ENCODE measurements around the gene IRAK3.
A peak's percentile ranks its signal among the peaks of the same experiment; 100 is the strongest.
"Not testable (repeated sequence)": the region's sequence is repeated elsewhere in the genome, so short reads cannot be mapped to it uniquely, and the experiment has no call there.

IRAK3 gene

GRCh38 chr12:66164349-66164821, 24.6 kb upstream of the IRAK3 start:
- Mint-ChIP-seq H3K9me3 (peaks cover 12% of the 10 kb centered on the region), H3K4me1 (peaks cover 72% of the 10 kb centered on the region), H3K27ac (peak overlapping the region; percentile 76), H3K36me3 (peaks cover 60% of the 10 kb centered on the region), H3K4me3 (no peak overlapping the region)
- DNase-seq (ENCODE audit: low spot score in 2 of 2), result no peak
- no peak for ATAC-seq

DNA sequence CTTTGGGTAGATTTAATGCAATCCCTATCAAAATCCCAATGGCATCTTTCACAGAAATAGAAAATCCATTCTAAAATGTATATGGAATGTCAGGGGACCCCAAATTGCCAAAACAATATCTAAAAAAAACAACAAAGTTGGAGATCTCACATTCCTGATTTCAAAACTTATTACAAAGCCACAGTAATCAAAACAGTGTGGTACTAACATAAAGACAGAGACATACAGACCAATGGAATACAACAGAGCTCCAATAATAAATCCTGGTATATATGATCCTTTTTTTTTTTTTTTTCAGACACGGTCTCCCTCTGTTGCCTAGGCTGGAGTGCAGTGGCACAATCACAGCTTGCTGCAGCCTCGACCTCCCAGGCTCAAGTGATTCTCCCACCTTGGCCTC, 23.9 kb upstream of the IRAK3 start:
- H3K36me3 Mint-ChIP-seq, result peaks cover 60% of the 10 kb centered on the region
- H3K9me3 Mint-ChIP-seq, result peaks cover 12% of the 10 kb centered on the region

GRCh38 chr12:66166561-66166960, 22.5 kb upstream of the IRAK3 start:
- ATAC-seq, result no peak

More for the DNA sequence above, 23.9 kb upstream of the IRAK3 start:
- Mint-ChIP-seq H3K4me1 (peaks cover 67% of the 10 kb centered on the region), H3K4me3 (no peak overlapping the region), H3K27ac (no peak overlapping the region)
- DNase-seq (ENCODE audit: low spot score in 2 of 2) (no peak), ATAC-seq (no peak)

GRCh38 chr12:66168410-66168809, 20.6 kb upstream of the IRAK3 start:
- peak overlapping the region; percentile 95 for H3K4me3 Mint-ChIP-seq
- peaks cover 12% of the 10 kb centered on the region for H3K9me3 Mint-ChIP-seq
- peak overlapping the region; percentile 99 for H3K27ac Mint-ChIP-seq
- ATAC-seq (no peak), DNase-seq (ENCODE audit: low spot score in 2 of 2) (no peak)
- peaks cover 46% of the 10 kb centered on the region for H3K36me3 Mint-ChIP-seq
- H3K4me1 Mint-ChIP-seq, result peaks cover 58% of the 10 kb centered on the region

More at GRCh38 chr12:66166561-66166960, 22.5 kb upstream of the IRAK3 start:
- no peak overlapping the region for H3K4me3 Mint-ChIP-seq
- H3K36me3 Mint-ChIP-seq, result peaks cover 53% of the 10 kb centered on the region
- peaks cover 12% of the 10 kb centered on the region for H3K9me3 Mint-ChIP-seq
- peak overlapping the region; percentile 15 for H3K27ac Mint-ChIP-seq
- peaks cover 75% of the 10 kb centered on the region for H3K4me1 Mint-ChIP-seq
- no peak for DNase-seq (ENCODE audit: low spot score in 2 of 2)

DNA sequence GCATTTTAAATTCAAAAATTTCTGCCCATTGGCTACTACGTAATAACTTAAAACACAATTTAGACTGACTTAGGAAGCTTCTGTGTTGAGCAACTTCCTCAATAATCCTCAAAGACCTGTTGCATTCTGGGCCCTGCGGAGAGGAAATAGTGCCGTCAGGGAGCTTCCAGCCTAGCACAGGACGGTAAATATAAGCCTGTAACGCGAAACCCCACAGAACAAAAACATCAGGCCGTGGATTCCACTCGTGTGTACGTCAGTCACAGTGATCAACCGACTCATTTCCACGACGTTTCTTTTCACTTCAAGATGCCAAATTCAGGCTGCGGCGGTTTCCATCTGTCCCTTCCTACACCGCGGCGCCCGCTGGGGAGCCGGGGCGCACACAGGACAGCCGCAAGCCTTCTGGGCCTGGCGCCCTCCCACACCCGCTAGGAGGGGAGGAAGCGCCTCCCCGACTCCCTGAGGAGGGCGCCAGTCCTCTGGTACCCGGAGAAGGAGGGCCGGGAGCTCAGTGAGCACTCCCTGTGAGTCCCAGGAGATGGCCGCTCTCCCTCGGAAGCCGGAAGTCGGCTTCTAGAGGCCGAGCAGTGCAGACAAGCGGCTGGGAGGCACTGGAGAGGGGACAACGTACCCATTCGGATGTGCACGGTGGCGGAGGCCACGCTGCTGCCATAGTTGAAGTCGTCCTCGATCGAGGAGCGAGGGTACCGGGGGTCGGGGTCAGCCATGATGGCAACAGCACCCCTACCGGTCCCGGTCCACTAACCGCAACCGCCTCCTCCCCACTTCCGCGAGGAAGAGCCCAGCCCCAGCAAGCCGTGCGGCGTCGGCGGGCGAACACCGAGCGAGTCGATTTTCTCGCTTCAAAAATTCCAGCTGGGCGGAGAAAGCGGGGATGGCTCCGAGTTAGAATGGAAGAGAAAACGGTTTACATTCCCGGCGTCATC, 19.5 kb upstream of the IRAK3 start, which contains the start of gene TMBIM4:
TSS of gene TMBIM4 (minus strand) at position 776 of the 950 bp plus-strand sequence. CDS start at position 731, 45 bp downstream.
- Mint-ChIP-seq H3K36me3 (peaks cover 43% of the 10 kb centered on the region), H3K4me1 (peaks cover 47% of the 10 kb centered on the region), H3K9me3 (peaks cover 10% of the 10 kb centered on the region), H3K27ac (peak within 1 kb of the TSS; percentile 99), H3K4me3 (peak within 1 kb of the TSS; percentile 95)
- peak; percentile 90 for ATAC-seq
- DNase-seq (ENCODE audit: low spot score in 2 of 2), result peak; percentile 75 to 92

DNA sequence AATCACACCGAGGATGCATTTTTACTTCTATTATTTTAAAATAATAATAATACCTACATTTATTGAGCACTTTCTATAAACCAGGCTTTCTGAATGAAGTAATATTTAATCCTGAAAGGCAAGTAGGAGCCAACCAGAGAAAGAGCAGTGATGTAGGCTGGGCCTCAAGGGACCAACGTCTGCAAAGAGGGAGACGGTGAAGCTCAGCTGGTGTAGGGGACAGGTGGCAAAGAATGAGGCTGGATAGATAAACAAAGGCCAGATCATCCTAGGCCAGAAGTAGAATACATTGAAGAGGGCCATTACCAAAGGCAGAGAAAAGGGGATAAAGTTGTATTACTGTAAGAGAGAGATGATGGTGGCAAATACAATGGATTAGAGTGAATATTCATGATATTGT, 18.4 kb upstream of the IRAK3 start:
- H3K4me3 Mint-ChIP-seq, result peak overlapping the region; percentile 95
- H3K4me1 Mint-ChIP-seq, result peaks cover 36% of the 10 kb centered on the region
- H3K36me3 Mint-ChIP-seq, result peaks cover 33% of the 10 kb centered on the region
- ATAC-seq, result no peak
- no peak for DNase-seq (ENCODE audit: low spot score in 2 of 2)
- peak overlapping the region; percentile 99 for H3K27ac Mint-ChIP-seq
- H3K9me3 Mint-ChIP-seq, result peaks cover 3% of the 10 kb centered on the region

DNA sequence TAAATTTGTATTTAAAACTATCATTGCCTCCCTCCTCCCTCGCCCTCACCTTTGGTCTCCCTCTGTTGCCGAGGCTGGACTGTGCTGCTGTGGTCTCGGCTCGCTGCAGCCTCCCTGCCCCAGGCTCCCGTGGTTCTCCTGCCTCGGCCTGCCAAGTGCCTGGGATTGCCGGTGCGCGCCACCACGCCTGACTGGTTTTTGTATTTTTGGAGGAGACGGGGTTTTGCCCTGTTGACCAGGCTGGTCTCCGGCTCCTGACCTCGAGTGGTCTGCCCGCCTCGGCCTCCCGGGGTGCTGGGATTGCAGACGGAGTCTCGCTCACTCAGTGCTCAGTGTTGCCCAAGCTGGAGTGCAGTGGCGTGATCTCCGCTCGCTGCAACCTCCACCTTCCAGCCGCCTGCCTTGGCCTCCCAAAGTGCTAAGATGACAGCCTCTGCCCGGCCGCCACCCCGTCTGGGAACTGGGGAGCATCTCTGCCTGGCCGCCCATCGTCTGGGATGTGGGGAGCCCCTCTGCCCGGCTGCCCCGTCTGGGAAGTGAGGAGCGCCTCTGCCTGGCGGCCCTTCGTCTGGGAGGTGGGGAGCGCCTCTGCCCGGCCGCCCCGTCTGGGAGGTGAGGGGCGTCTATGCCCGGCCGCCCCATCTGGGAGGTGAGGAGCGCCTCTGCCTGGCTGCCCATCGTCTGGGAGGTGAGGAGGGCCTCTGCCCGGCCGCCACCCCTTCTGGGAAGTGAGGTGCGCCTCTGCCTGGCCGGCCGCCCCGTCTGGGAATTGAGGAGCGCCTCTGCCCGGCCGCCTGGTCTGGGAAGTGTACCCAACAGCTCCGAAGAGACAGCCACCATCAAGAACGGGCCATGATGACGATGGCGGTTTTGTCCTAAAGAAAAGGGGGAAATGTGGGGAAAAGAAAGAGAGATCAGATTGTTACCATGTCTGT, 14.4 kb upstream of the IRAK3 start:
- not testable (repeated sequence) for H3K36me3 Mint-ChIP-seq; H3K4me1 Mint-ChIP-seq; ATAC-seq; H3K9me3 Mint-ChIP-seq; H3K27ac Mint-ChIP-seq; H3K4me3 Mint-ChIP-seq; DNase-seq (ENCODE audit: low spot score in 2 of 2)

DNA sequence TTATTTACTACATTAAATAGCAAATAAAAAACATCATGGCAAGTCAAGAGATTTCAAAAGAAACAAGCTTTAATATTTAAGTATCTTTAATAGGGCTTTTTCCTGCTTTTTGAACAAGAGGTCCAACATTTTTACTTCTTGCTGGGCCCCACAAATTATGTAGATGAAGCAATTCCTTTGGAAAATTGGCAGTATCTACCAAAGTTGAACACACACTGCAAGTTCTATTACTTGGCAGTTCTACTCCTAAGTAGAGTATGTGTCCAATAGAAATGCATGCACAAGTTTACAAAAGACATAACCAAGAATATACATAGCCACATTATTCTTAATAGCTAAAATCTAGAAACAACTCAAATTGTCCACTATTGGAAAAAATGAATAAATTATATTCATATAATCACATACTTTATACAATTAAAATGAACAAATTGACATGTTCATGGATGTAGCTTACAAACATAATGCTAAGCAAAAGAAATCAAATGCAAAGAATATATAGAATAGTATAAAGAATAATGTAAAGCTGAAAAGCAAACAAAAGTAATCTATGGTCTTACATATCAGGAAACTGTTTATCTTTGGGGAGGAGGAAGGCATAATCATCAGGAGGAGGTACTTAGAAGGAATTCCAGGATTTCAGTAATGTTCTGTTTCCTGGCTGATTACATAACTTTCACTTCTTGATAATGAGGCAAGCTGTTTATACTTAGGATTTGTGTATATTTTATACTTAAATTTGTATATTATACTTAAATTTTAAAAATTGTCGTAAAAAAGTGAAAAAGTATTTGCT, 12.7 kb upstream of the IRAK3 start:
- Mint-ChIP-seq H3K4me1 (no peaks in the 10 kb centered on the region), H3K27ac (no peak overlapping the region), H3K4me3 (no peak overlapping the region), H3K36me3 (no peaks in the 10 kb centered on the region), H3K9me3 (no peaks in the 10 kb centered on the region)
- DNase-seq (ENCODE audit: low spot score in 2 of 2), result no peak
- no peak for ATAC-seq

DNA sequence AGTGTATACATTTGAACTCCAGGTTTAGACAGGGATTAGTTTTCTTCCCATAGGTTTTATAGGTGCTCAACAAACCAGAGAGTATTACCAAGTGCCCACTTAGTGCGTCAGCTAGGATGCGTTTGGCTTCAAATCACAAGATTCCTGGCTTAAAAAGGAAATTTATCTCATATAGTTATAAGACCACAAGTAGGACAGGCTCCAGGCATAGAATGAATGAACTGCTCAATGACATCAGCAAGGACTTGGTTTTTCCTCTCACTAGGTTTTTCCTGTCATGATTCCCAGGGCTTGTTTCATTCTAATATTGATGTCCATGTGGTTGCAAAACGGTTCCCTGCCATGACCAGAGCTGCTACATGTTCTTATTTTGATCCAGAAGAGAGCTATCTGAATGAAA, 6.1 kb upstream of the IRAK3 start:
- no peak for ATAC-seq
- Mint-ChIP-seq H3K4me3 (no peak overlapping the region), H3K36me3 (no peaks in the 10 kb centered on the region), H3K4me1 (no peaks in the 10 kb centered on the region), H3K9me3 (peaks cover 6% of the 10 kb centered on the region), H3K27ac (no peak overlapping the region)
- no peak for DNase-seq (ENCODE audit: low spot score in 2 of 2)

DNA sequence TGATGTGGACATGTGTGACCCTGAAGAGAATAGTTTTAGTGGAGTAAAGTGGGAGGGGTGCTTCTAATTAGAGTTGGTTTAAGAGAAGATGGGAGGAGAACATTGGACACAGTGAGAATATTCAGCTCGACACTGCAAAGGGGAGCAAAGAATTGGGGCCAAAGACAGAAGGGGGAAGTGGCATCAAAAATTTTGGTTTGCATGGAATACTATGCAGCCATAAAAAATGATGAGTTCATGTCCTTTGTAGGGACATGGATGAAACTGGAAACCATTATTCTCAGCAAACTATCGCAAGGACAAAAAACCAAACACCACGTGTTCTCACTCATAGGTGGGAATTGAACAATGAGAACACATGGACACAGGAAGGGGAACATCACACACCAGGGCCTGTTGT, 4.2 kb upstream of the IRAK3 start:
- not testable (repeated sequence) for H3K4me1 Mint-ChIP-seq

GRCh38 chr12:66187036-66187435, 2.0 kb upstream of the IRAK3 start:
- peaks cover 6% of the 10 kb centered on the region for H3K9me3 Mint-ChIP-seq
- no peak for ATAC-seq
- H3K4me3 Mint-ChIP-seq, result no peak overlapping the region
- peaks cover 5% of the 10 kb centered on the region for H3K4me1 Mint-ChIP-seq
- H3K27ac Mint-ChIP-seq, result no peak overlapping the region
- no peaks in the 10 kb centered on the region for H3K36me3 Mint-ChIP-seq
- no peak for DNase-seq (ENCODE audit: low spot score in 2 of 2)

More for the DNA sequence above, 4.2 kb upstream of the IRAK3 start:
- not testable (repeated sequence) for ATAC-seq; H3K4me3 Mint-ChIP-seq; H3K9me3 Mint-ChIP-seq; H3K27ac Mint-ChIP-seq; DNase-seq (ENCODE audit: low spot score in 2 of 2); H3K36me3 Mint-ChIP-seq

DNA sequence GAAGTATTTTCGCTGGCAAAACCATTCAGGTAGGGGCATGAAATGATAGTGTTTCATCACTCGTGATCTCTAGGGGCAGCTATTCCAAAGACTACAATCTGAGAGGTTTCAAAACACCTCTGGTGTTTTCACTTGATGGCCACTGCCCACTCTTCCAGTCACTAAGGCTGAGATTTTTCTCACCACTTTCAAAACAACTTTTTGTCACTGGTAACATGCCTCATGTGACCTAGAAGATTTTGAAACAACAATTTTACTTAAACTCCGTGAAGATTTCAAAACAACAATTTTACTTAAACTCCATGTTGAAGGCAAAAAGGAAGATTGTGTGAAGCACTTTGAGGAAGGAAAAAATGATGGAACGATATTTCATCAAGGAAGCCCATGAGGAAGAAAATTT, 1.2 kb upstream of the IRAK3 start:
- ATAC-seq (no peak), DNase-seq (ENCODE audit: low spot score in 2 of 2) (no peak)
- peaks cover 6% of the 10 kb centered on the region for H3K9me3 Mint-ChIP-seq
- no peak overlapping the region for H3K27ac Mint-ChIP-seq
- peaks cover 5% of the 10 kb centered on the region for H3K4me1 Mint-ChIP-seq
- H3K36me3 Mint-ChIP-seq, result no peaks in the 10 kb centered on the region
- peak overlapping the region; percentile 72 for H3K4me3 Mint-ChIP-seq

DNA sequence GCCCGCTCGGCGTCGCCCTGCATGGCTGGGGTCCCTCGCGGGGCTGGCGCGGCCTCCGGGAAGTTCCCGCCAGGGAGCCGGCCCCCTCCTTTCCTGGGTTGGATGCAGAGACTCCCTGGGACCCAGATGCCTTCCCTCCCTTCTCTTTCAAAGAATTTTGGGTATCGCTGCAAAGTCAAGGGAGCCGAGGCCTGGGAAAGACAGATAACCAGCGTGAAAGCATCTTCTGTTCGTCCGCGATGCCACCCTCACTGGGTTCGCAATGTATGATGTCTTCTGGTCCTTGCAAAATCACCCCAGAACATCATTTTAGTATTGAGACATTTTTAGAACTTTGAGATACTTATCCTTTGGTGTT, 451 bp downstream of the IRAK3 start:
- H3K27ac Mint-ChIP-seq, result no peak overlapping the region

DNA sequence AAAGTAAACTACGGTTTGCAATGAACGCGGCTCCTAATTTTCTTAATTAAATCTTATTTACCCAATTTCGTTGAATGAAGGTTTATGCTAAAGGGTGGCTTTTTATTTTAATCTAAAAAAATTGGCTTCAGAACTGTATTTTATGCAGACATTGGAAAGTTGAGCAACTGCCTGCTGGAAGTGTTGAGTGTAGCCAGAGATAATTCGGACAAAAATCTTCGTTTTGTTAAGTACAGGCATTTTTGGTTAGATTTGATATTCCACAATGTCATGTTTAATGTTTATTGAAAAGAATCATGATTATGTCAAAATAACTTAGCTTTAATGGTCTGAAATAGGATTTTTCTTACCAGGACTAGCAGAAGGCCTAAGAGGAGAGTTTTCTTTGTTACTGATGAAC, 875 bp downstream of the IRAK3 start:
- no peaks in the 10 kb centered on the region for H3K36me3 Mint-ChIP-seq
- H3K9me3 Mint-ChIP-seq, result no peaks in the 10 kb centered on the region
- DNase-seq (ENCODE audit: low spot score in 2 of 2) (no peak), ATAC-seq (no peak)
- no peak overlapping the region for H3K27ac Mint-ChIP-seq
- peak overlapping the region; percentile 72 for H3K4me3 Mint-ChIP-seq
- H3K4me1 Mint-ChIP-seq, result peaks cover 5% of the 10 kb centered on the region

More for the DNA sequence above, 451 bp downstream of the IRAK3 start:
- no peaks in the 10 kb centered on the region for H3K36me3 Mint-ChIP-seq
- DNase-seq (ENCODE audit: low spot score in 2 of 2) (no peak), ATAC-seq (no peak)
- peaks cover 4% of the 10 kb centered on the region for H3K9me3 Mint-ChIP-seq
- H3K4me1 Mint-ChIP-seq, result peaks cover 5% of the 10 kb centered on the region
- H3K4me3 Mint-ChIP-seq, result peak overlapping the region; percentile 72

Measured in stimulated activated effector memory CD8-positive, alpha-beta T cell treated with anti-CD3 and anti-CD28 coated beads, Interleukin-12 subunit alpha, Interleukin-12 subunit beta, amount 100 ng/mL, for 72 hours (primary cell).